DMS153 (cell line): ENCODE data around the gene OR1G1.
"Not testable (repeated sequence)": the region's sequence is repeated elsewhere in the genome, so short reads cannot be mapped to it uniquely, and the experiment has no call there.

Source experiments
- DNase-seq: peaks from one replicate; lab custom pipeline; 2025; lab: John Stamatoyannopoulos, UW

The OR1G1 gene

GRCh38 chr17:3127451-3127850 is at the start of gene OR1G1:
Gene OR1G1 (minus strand): TSS chr17:3127551. CDS start chr17:3127551, 0 bp downstream.
- DNase-seq, result no peak

- no peak for DNase-seq
These were observed 40.2 kb upstream of the OR1G1 start for GRCh38 chr17:3167574-3167973.

- no peak for DNase-seq
These were observed 29.9 kb upstream of the OR1G1 start for GRCh38 chr17:3157218-3157617.

- not testable (repeated sequence) for DNase-seq
These were observed 10.1 kb upstream of the OR1G1 start for GRCh38 chr17:3137494-3137893.

GRCh38 chr17:3104322-3104721 is 23.0 kb downstream of the OR1G1 start, which contains the start of gene OR1D2:
Gene OR1D2 (minus strand): TSS chr17:3104422. CDS start chr17:3092996, 11,426 bp downstream.
- no peak for DNase-seq
